Neural progenitor cell (in vitro differentiated cells): ENCODE data around the gene TNIK.

Experiments used
- EZH2 ChIP-seq: fragments of 200-600 bp; sonication (generic); IDR thresholded peaks from 2 replicates; pipeline ENCODE4 v1.6.1; 2017; ENCODE audit warnings: antibody characterized with exemption, mild to moderate bottlenecking, moderate library complexity
- TF ChIP-seq, protein P1 (sequence below): fragments of 200-600 bp; sonication (generic); IDR thresholded peaks from 2 replicates; pipeline ENCODE4 v1.5.1; 2017; ENCODE audit warnings: antibody characterized with exemption, mild to moderate bottlenecking

DNA sequence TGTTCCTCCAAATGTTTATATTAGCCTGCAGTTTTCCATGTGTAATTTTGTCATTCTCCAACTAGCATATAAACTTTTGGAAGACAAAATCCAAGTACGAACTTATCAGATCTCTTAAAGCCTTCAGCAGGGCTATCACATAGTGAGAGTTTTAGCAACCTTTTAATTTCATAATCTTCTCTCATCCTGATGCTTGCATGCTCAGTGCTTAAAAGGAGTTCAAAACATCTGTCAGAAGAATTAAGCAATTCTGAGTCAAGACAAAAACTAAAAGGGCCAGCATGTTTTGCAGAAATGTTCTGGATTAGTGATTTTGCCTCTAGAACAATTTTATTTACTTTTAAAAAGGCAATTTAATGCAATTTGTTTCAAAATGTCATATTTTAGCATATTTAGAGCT is 360.3 kb downstream of the TNIK start:
- TF ChIP-seq EZH2, result no peak
- TF ChIP-seq, protein P1, sequence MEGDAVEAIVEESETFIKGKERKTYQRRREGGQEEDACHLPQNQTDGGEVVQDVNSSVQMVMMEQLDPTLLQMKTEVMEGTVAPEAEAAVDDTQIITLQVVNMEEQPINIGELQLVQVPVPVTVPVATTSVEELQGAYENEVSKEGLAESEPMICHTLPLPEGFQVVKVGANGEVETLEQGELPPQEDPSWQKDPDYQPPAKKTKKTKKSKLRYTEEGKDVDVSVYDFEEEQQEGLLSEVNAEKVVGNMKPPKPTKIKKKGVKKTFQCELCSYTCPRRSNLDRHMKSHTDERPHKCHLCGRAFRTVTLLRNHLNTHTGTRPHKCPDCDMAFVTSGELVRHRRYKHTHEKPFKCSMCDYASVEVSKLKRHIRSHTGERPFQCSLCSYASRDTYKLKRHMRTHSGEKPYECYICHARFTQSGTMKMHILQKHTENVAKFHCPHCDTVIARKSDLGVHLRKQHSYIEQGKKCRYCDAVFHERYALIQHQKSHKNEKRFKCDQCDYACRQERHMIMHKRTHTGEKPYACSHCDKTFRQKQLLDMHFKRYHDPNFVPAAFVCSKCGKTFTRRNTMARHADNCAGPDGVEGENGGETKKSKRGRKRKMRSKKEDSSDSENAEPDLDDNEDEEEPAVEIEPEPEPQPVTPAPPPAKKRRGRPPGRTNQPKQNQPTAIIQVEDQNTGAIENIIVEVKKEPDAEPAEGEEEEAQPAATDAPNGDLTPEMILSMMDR, result no peak
